ENCODE measurements around the gene DMXL1. TPM values are rescaled to one million over a fixed set of nuclear protein-coding genes. Genes with fewer than 3 reads are reported as not detected.

DMXL1 gene
- total RNA-seq, 1 donor: 86.1 TPM

GRCh38 chr5:119255571-119256356 lies 184.9 kb downstream of the DMXL1 start:
- no peak overlapping the region for H3K4me2 ChIP-seq (ENCODE audit: insufficient read depth, low read length)
- H3K27ac ChIP-seq (ENCODE audit: low read depth, low read length): no peak overlapping the region
- no peaks in the 10 kb centered on the region for H4K20me1 ChIP-seq (ENCODE audit: insufficient read depth, low read length)
- H3K4me1 ChIP-seq (ENCODE audit: insufficient read depth, low read length): no peaks in the 10 kb centered on the region
- H3K4me3 ChIP-seq (ENCODE audit: insufficient read depth, low read length): no peak overlapping the region
- no peaks in the 10 kb centered on the region for H3K36me3 ChIP-seq (ENCODE audit: insufficient read depth, low read length)
- peak; percentile 26 for TF ChIP-seq CTCF (IDR thresholded peaks at IDR 0.05; ENCODE audit: extremely low read depth, low read depth, low read length)
- H3K9me3 ChIP-seq (ENCODE audit: low read depth, low read length): peaks cover 10% of the 10 kb centered on the region
- H2AFZ ChIP-seq (ENCODE audit: low read length): no peak overlapping the region
- no peaks in the 10 kb centered on the region for H3K79me2 ChIP-seq (ENCODE audit: insufficient read depth, low read length)
- H3K27me3 ChIP-seq (ENCODE audit: insufficient read depth, low read length): no peaks in the 10 kb centered on the region
- DNase-seq (ENCODE audit: insufficient read length, low spot score, missing footprints): no peak

GRCh38 chr5:119257613-119258012 lies 186.7 kb downstream of the DMXL1 start:
- TF ChIP-seq CTCF (IDR thresholded peaks at IDR 0.05; ENCODE audit: extremely low read depth, low read depth, low read length): no peak
- H3K4me1 ChIP-seq (ENCODE audit: insufficient read depth, low read length): no peaks in the 10 kb centered on the region
- H3K4me2 ChIP-seq (ENCODE audit: insufficient read depth, low read length): no peak overlapping the region
- no peaks in the 10 kb centered on the region for H3K36me3 ChIP-seq (ENCODE audit: insufficient read depth, low read length)
- H3K9me3 ChIP-seq (ENCODE audit: low read depth, low read length): peaks cover 10% of the 10 kb centered on the region
- H3K27me3 ChIP-seq (ENCODE audit: insufficient read depth, low read length): no peaks in the 10 kb centered on the region
- no peak overlapping the region for H3K4me3 ChIP-seq (ENCODE audit: insufficient read depth, low read length)
- H2AFZ ChIP-seq (ENCODE audit: low read length): no peak overlapping the region
- no peaks in the 10 kb centered on the region for H4K20me1 ChIP-seq (ENCODE audit: insufficient read depth, low read length)
- DNase-seq (ENCODE audit: insufficient read length, low spot score, missing footprints): no peak
- no peak overlapping the region for H3K27ac ChIP-seq (ENCODE audit: low read depth, low read length)
- H3K79me2 ChIP-seq (ENCODE audit: insufficient read depth, low read length): no peaks in the 10 kb centered on the region

GRCh38 chr5:119263639-119264038 lies 192.8 kb downstream of the DMXL1 start:
- Histone ChIP-seq H3K79me2 (ENCODE audit: insufficient read depth, low read length) (no peaks in the 10 kb centered on the region), H3K27me3 (ENCODE audit: insufficient read depth, low read length) (no peaks in the 10 kb centered on the region), H3K4me3 (ENCODE audit: insufficient read depth, low read length) (no peak overlapping the region), H4K20me1 (ENCODE audit: insufficient read depth, low read length) (no peaks in the 10 kb centered on the region), H3K36me3 (ENCODE audit: insufficient read depth, low read length) (no peaks in the 10 kb centered on the region), H2AFZ (ENCODE audit: low read length) (no peak overlapping the region), H3K4me2 (ENCODE audit: insufficient read depth, low read length) (no peak overlapping the region), H3K27ac (ENCODE audit: low read depth, low read length) (no peak overlapping the region), H3K4me1 (ENCODE audit: insufficient read depth, low read length) (no peaks in the 10 kb centered on the region), H3K9me3 (ENCODE audit: low read depth, low read length) (no peaks in the 10 kb centered on the region)
- TF ChIP-seq CTCF (IDR thresholded peaks at IDR 0.05; ENCODE audit: extremely low read depth, low read depth, low read length): no peak
- no peak for DNase-seq (ENCODE audit: insufficient read length, low spot score, missing footprints)

DNA sequence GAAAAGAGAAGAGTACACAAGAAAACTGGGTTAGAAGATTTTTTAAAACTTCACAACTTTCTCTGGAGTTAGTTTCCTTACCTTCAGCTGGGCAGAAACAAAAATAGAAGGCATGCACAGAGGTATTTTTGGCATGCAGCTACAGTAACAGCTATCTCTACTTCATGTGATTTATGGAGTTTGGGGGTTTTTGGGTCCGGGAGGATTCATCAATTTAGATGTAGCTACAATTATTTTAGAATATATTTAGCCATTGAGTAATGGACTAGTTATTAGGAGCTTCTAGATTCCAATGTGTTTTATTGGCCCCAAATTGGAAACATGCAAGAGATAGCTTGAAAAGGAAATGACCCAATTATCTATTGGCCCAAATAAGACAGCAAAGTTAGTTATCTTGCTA lies 193.3 kb downstream of the DMXL1 start:
- Histone ChIP-seq H2AFZ (ENCODE audit: low read length) (no peak overlapping the region), H3K27ac (ENCODE audit: low read depth, low read length) (no peak overlapping the region), H3K4me2 (ENCODE audit: insufficient read depth, low read length) (no peak overlapping the region), H3K4me3 (ENCODE audit: insufficient read depth, low read length) (no peak overlapping the region), H3K36me3 (ENCODE audit: insufficient read depth, low read length) (no peaks in the 10 kb centered on the region), H4K20me1 (ENCODE audit: insufficient read depth, low read length) (no peaks in the 10 kb centered on the region), H3K27me3 (ENCODE audit: insufficient read depth, low read length) (no peaks in the 10 kb centered on the region), H3K4me1 (ENCODE audit: insufficient read depth, low read length) (peaks cover 2% of the 10 kb centered on the region), H3K9me3 (ENCODE audit: low read depth, low read length) (no peaks in the 10 kb centered on the region), H3K79me2 (ENCODE audit: insufficient read depth, low read length) (peaks cover 3% of the 10 kb centered on the region)
- TF ChIP-seq CTCF (IDR thresholded peaks at IDR 0.05; ENCODE audit: extremely low read depth, low read depth, low read length): no peak
- DNase-seq (ENCODE audit: insufficient read length, low spot score, missing footprints): no peak

Measured in osteoblast (primary cell).